Measurements from ENCODE around the gene SLC25A1. TPM values are rescaled to one million over a fixed set of nuclear protein-coding genes. Genes with fewer than 3 reads are reported as not detected.

The SLC25A1 gene
- total RNA-seq, result 100 to 1,000 TPM in 4 of 6 experiments, 10 to 100 TPM in 2; 80.2 to 128 (median 114) TPM
- long read RNA-seq, transcript SLC25A1-201 (9 exons, 1,648 nt), result major isoform, 10 of 25 reads
- long read RNA-seq, partial matches to known transcripts, result 12 of 25 reads
- long read RNA-seq, other reads (novel, unspliced or antisense), result 1 of 25 reads

DNA sequence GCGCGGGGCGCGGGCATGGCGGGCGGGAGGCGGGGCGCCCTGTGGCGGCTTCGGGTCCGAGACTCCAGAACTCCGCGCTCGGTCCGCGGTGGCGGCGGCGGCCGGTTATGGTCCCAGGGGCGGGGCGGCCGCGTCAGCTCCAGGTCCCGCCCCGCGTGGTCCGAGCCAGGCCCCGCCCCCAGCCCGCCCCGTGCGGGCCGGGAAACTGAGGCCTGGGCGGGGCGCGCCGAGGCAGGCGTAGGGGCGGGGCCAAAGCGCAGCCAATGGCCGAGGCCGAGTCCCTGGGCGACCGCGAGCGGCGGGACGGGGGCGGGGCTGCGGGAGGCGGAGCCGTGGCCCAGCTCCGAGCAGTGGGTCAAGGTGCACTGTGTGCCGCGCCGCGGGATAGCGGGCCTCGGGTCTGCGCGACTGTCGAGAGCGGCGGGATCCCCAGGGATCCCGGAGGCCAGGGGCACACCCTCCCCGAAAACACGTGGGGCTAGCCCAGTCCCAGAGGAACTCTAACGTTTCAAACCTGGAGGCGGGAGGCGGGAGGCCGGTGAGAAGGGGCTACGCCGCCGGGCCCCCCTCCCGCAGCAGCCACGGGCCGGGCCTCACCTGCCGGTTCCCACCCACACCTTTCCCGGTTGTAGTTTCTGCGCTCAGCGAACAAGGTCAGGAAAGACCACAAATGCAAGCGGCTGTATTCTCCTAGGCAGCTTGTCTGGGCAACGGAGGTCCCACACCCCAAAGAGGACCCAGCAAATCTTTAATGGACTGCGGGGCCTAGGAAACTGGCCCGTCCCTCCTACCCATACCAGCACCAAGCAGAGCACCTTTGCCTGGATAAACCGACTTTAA is at the start of gene SLC25A1:
SLC25A1 (minus strand) TSS at position 80 of the 840 bp plus-strand sequence; CDS start at position 17, 63 bp downstream.
- peak; percentile 96 to 97 (median 97) for DNase-seq
- Histone ChIP-seq H3K36me3 (no peaks in the 10 kb centered on the region), H3K27ac (peak within 1 kb of the TSS; percentile 79 to 90 (median 84)), H3K27me3 (no peaks in the 10 kb centered on the region), H3K9me3 (no peaks in the 10 kb centered on the region), H3K4me1 (peaks cover 0 to 46% (median 28%) of the 10 kb centered on the region in 4 donors), H3K4me3 (peak within 1 kb of the TSS; percentile 83 to 93 (median 89))
- no peak for TF ChIP-seq CTCF (IDR thresholded peaks at IDR 0.05)
- TF ChIP-seq POLR2A (IDR thresholded peaks at IDR 0.05), result peak; percentile 95
- ATAC-seq, result peak; percentile 78 to 87 (median 84)
- intact Hi-C loops (cut with DNase I), result loop anchor here in 1 of 2 donors (5.0 kb wide), 1 partner anchor 108 kb away; no protein-coding TSS in a partner anchor
- WGBS (ENCODE audit: insufficient coverage, low coverage, low lambda C conversion rate, missing lambda C conversion rate), result 0% methylated on average over 2 of the region's 86 CpGs

- Histone ChIP-seq H3K4me1 (no peaks in the 10 kb centered on the region), H3K27ac (no peak overlapping the region), H3K4me3 (no peak overlapping the region), H3K9me3 (no peaks in the 10 kb centered on the region), H3K36me3 (no peaks in the 10 kb centered on the region), H3K27me3 (no peaks in the 10 kb centered on the region)
- TF ChIP-seq CTCF (IDR thresholded peaks at IDR 0.05), result no peak
- no peak for DNase-seq
- intact Hi-C loops (cut with DNase I), result no loop called here
- 92% methylated on average over 4 of the region's 4 CpGs for WGBS (ENCODE audit: insufficient coverage, low coverage, low lambda C conversion rate, missing lambda C conversion rate)
- no peak for ATAC-seq
Measured at GRCh38 chr22:19228179-19228578, 49.6 kb upstream of the SLC25A1 start.

- intact Hi-C loops (cut with DNase I), result no loop called here
- TF ChIP-seq CTCF (IDR thresholded peaks at IDR 0.05) (no peak), POLR2A (IDR thresholded peaks at IDR 0.05) (no peak)
- no peaks in the 10 kb centered on the region for H3K27me3 ChIP-seq
- H3K27ac ChIP-seq, result no peak overlapping the region
- no peak overlapping the region for H3K4me3 ChIP-seq
- DNase-seq (no peak), ATAC-seq (no peak)
- H3K9me3 ChIP-seq, result no peaks in the 10 kb centered on the region
- no peaks in the 10 kb centered on the region for H3K4me1 ChIP-seq
- H3K36me3 ChIP-seq, result no peaks in the 10 kb centered on the region
Measured at GRCh38 chr22:19226428-19226827, 47.9 kb upstream of the SLC25A1 start.

GRCh38 chr22:19225560-19225959 is 47.0 kb upstream of the SLC25A1 start:
- TF ChIP-seq POLR2A (IDR thresholded peaks at IDR 0.05), result no peak
- no peak for TF ChIP-seq CTCF (IDR thresholded peaks at IDR 0.05)
- H3K27ac ChIP-seq, result no peak overlapping the region
- H3K36me3 ChIP-seq, result no peaks in the 10 kb centered on the region
- no peaks in the 10 kb centered on the region for H3K9me3 ChIP-seq
- intact Hi-C loops (cut with DNase I), result no loop called here
- WGBS (ENCODE audit: insufficient coverage, low coverage, low lambda C conversion rate, missing lambda C conversion rate), result 94% methylated on average over 3 of the region's 3 CpGs
- ATAC-seq (no peak), DNase-seq (no peak)
- H3K4me1 ChIP-seq, result no peaks in the 10 kb centered on the region
- no peak overlapping the region for H3K4me3 ChIP-seq
- H3K27me3 ChIP-seq, result no peaks in the 10 kb centered on the region
